MM.1S (cell line): ENCODE results near the gene TMED1.
A peak's percentile ranks its signal among the peaks of the same experiment; 100 is the strongest.

Experiments used
- DNase-seq: peaks from one replicate; pipeline ENCODE4 v3.0.0-alpha.2; 2015
- H2AFZ ChIP-seq: fragments of 300-600 bp; sonication (generic); 2 replicates; pipeline ENCODE4 v1.6.0; 2016; ENCODE audit warnings: antibody characterized with exemption, low read length
- H3F3A ChIP-seq: fragments of 300-600 bp; sonication (generic); 2 replicates; pipeline ENCODE4 v1.6.1; 2016; ENCODE audit warnings: mild to moderate bottlenecking, antibody characterized with exemption, low read length, moderate library complexity, mixed read lengths; ENCODE audit not compliant: insufficient read depth
- H3K27ac ChIP-seq: fragments of 300-600 bp; sonication (generic); 2 replicates; pipeline ENCODE4 v1.5.1; 2016; ENCODE audit warnings: mild to moderate bottlenecking, low read length
- H3K27me3 ChIP-seq: fragments of 300-600 bp; sonication (generic); replicated peaks from 2 replicates; pipeline ENCODE4 v1.6.0; 2016; ENCODE audit warnings: low read length; ENCODE audit not compliant: insufficient read depth
- H3K36me3 ChIP-seq: fragments of 300-600 bp; sonication (generic); replicated peaks from 2 replicates; pipeline ENCODE4 v1.6.1; 2016; ENCODE audit warnings: mild to moderate bottlenecking, low read length, mixed read lengths; ENCODE audit not compliant: insufficient read depth
- H3K4me1 ChIP-seq: fragments of 300-600 bp; sonication (generic); 2 replicates; pipeline ENCODE4 v1.6.1; 2016; ENCODE audit warnings: low read length, mixed read lengths
- H3K4me2 ChIP-seq: fragments of 300-600 bp; sonication (generic); 2 replicates; pipeline ENCODE4 v1.6.0; 2016; ENCODE audit warnings: low read depth, low read length
- H3K4me3 ChIP-seq: fragments of 300-600 bp; sonication (generic); 2 replicates; pipeline ENCODE4 v1.5.1; 2016; ENCODE audit warnings: low read length, mixed read lengths
- H3K79me2 ChIP-seq: fragments of 300-600 bp; sonication (generic); 2 replicates; pipeline ENCODE4 v1.6.1; 2016; ENCODE audit warnings: mixed run types, low read length, mixed read lengths
- H3K9ac ChIP-seq: fragments of 300-600 bp; sonication (generic); 2 replicates; pipeline ENCODE4 v1.6.1; 2016; ENCODE audit warnings: low read length, mixed read lengths
- H3K9me2 ChIP-seq: fragments of 300-600 bp; sonication (generic); replicated peaks from 2 replicates; pipeline ENCODE4 v1.6.1; 2016; ENCODE audit warnings: mild to moderate bottlenecking, low read length, mixed read lengths; ENCODE audit not compliant: insufficient read depth
- H3K9me3 ChIP-seq: fragments of 300-600 bp; sonication (generic); replicated peaks from 2 replicates; pipeline ENCODE4 v1.6.1; 2016; ENCODE audit warnings: mild to moderate bottlenecking, low read length, mixed read lengths; ENCODE audit not compliant: insufficient read depth
- H4K20me1 ChIP-seq: fragments of 300-600 bp; sonication (generic); 2 replicates; pipeline ENCODE4 v1.6.1; 2016; ENCODE audit warnings: mild to moderate bottlenecking, low read length, moderate library complexity, mixed read lengths; ENCODE audit not compliant: insufficient read depth
- EZH2 ChIP-seq: fragments of 300-600 bp; sonication (generic); optimal IDR thresholded peaks from 2 replicates; pipeline ENCODE3; 2017; ENCODE audit warnings: low read depth, mild to moderate bottlenecking, antibody characterized with exemption, low read length, mixed read lengths
- EZH2phosphoT487 ChIP-seq: fragments of 300-600 bp; sonication (generic); IDR thresholded peaks from 2 replicates; pipeline ENCODE4 v1.6.1; 2018; ENCODE audit warnings: antibody characterized with exemption, low read length
- TF ChIP-seq, protein P1 (sequence below): fragments of 300-600 bp; sonication (generic); IDR thresholded peaks from 2 replicates; pipeline ENCODE4 v1.5.1; 2016; ENCODE audit warnings: antibody characterized with exemption, low read length, mixed read lengths

Gene TMED1

DNA sequence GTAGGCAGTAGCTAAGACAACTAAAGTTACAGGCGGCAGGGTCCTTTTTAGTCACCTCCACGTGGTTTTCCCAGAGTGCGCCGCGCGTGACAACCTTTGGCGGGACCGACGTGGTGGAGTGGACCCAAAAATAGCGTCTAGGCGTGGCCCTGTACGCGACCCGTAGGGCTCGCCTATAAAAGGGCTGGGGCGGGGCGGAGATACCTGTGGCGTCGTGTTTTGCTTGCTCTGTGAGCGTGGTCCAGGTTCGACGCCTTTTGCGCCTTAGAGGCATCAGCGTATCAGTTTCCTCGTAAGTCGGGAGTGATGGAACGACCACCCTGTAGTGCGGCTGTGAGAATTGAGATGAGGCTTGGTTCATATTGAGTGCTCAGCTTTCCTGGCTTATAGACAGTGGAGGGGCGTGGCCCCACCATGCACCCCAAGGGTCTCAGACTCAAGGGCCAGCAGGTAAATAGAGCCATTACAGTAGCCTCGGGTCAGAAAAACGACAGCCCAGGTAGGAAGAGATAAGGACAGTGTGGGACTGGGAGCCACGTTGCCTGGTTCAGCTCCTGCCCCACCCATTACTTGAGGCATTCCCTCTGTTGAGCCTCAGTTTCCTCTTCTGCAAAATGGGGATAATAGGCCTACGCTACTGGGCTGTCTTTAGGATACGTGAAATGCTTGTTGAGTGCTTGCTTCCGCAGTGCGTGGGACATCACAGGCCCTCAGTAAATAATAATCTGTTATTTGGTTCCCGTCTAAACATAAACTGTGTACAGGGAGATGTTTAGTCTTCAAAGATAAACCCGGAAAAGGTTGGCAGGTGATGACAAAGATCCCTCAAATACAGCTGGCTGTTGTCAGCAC is 693 bp upstream of the TMED1 start:
- H3K36me3 ChIP-seq = no peaks in the 10 kb centered on the region
- H3K27me3 ChIP-seq = no peaks in the 10 kb centered on the region; the same call in 1 of the 2 replicates
- peak; percentile 88 for DNase-seq
- H3K79me2 ChIP-seq = peaks cover 6% of the 10 kb centered on the region; the same call in 1 of the 2 replicates
- peak overlapping the region; percentile 48 for H3K4me2 ChIP-seq
- peak overlapping the region; percentile 94 for H3K27ac ChIP-seq
- no peaks in the 10 kb centered on the region for H3K9me2 ChIP-seq
- peak overlapping the region; percentile 88 for H3K4me3 ChIP-seq
- H2AFZ ChIP-seq = peak overlapping the region; percentile 64
- 0 out of 2 replicates have a peak, but pooled peaks cover 4% of the 10 kb centered on the region for H3K9me3 ChIP-seq
- TF ChIP-seq, protein P1, sequence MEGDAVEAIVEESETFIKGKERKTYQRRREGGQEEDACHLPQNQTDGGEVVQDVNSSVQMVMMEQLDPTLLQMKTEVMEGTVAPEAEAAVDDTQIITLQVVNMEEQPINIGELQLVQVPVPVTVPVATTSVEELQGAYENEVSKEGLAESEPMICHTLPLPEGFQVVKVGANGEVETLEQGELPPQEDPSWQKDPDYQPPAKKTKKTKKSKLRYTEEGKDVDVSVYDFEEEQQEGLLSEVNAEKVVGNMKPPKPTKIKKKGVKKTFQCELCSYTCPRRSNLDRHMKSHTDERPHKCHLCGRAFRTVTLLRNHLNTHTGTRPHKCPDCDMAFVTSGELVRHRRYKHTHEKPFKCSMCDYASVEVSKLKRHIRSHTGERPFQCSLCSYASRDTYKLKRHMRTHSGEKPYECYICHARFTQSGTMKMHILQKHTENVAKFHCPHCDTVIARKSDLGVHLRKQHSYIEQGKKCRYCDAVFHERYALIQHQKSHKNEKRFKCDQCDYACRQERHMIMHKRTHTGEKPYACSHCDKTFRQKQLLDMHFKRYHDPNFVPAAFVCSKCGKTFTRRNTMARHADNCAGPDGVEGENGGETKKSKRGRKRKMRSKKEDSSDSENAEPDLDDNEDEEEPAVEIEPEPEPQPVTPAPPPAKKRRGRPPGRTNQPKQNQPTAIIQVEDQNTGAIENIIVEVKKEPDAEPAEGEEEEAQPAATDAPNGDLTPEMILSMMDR = no peak
- TF ChIP-seq EZH2phosphoT487 (no peak), EZH2 (no peak)
- H3K4me1 ChIP-seq = peaks cover 12% of the 10 kb centered on the region
- no peaks in the 10 kb centered on the region for H4K20me1 ChIP-seq
- peaks cover 7% of the 10 kb centered on the region; the same call in 1 of the 2 replicates for H3F3A ChIP-seq
- H3K9ac ChIP-seq = peak overlapping the region; percentile 99

DNA sequence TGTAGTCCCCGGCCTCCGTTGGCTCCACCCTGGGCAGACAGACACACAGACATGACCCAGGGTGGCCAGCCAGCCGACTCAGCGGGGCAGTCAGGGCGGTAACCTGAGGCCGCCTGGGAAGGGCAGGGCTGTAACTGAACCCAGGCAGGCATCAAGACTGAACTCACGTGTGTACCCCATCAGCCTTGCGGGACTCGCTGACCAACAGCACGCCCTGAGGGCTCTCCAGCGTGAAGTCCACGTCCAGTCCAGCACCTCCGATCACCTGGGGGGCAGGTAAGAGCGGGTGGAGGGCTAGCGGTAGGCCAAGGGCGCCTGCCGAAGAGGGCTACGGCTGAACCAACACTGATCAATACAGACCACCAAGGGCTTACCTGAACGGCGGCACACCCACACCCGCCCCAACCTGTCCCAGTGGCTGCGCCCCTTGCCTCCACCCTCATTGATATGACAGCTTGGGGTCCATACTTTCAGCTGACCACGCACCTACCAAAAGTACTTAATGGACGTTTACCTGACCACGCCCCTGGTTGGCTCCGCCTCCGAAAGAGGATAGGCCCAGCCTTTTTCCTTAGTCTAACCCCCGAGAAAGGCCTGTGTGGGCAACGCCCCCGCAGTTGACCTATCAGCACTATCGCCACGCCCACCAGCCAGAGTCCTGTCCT is 791 bp downstream of the TMED1 start:
- peak; percentile 99 for DNase-seq
- H2AFZ ChIP-seq = no peak overlapping the region
- H3K27ac ChIP-seq = peak overlapping the region; percentile 94; the same call in 1 of the 2 replicates
- H3K79me2 ChIP-seq = peaks cover 6% of the 10 kb centered on the region; the same call in 1 of the 2 replicates
- no peak overlapping the region for H3K9ac ChIP-seq
- no peaks in the 10 kb centered on the region for H3K36me3 ChIP-seq
- peak overlapping the region; percentile 88; the same call in 1 of the 2 replicates for H3K4me3 ChIP-seq
- peaks cover 12% of the 10 kb centered on the region for H3K4me1 ChIP-seq
- 0 out of 2 replicates have a peak, but pooled peaks cover 4% of the 10 kb centered on the region for H3K9me3 ChIP-seq
- peak overlapping the region; percentile 48; the same call in 1 of the 2 replicates for H3K4me2 ChIP-seq
- H3K27me3 ChIP-seq = no peaks in the 10 kb centered on the region
- peaks cover 7% of the 10 kb centered on the region; the same call in 1 of the 2 replicates for H3F3A ChIP-seq
- TF ChIP-seq, protein P1 = no peak
- no peak for TF ChIP-seq EZH2phosphoT487
- no peak for TF ChIP-seq EZH2
- no peaks in the 10 kb centered on the region for H3K9me2 ChIP-seq
- H4K20me1 ChIP-seq = no peaks in the 10 kb centered on the region

DNA sequence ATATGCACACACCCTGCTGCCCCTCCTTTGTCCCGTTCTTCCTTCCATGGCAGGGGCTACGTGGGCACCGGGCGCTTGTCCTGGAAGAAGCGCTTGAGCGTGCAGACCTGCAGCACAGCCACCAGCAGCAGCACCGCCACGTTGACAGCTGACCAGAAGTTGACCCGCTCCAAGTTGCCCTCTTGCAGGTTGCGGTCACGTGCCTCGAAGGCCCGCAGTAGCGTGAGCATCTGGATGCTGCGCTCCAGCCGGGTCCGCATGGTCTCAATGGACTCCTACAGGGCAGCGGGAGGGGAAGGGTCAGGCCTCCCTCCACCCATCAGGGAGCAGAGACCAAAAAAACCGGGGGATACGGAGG is 3.1 kb downstream of the TMED1 start:
- no peak overlapping the region for H3K27ac ChIP-seq
- no peak overlapping the region for H3K4me2 ChIP-seq
- TF ChIP-seq EZH2 (no peak), EZH2phosphoT487 (no peak)
- TF ChIP-seq, protein P1 = no peak
- H3K4me3 ChIP-seq = no peak overlapping the region
- H3K27me3 ChIP-seq = no peaks in the 10 kb centered on the region
- peaks cover 12% of the 10 kb centered on the region for H3K4me1 ChIP-seq
- H3K79me2 ChIP-seq = peaks cover 6% of the 10 kb centered on the region; the same call in 1 of the 2 replicates
- peaks cover 7% of the 10 kb centered on the region; the same call in 1 of the 2 replicates for H3F3A ChIP-seq
- H3K9ac ChIP-seq = no peak overlapping the region
- H3K9me3 ChIP-seq = 0 out of 2 replicates have a peak, but pooled peaks cover 4% of the 10 kb centered on the region
- no peaks in the 10 kb centered on the region for H4K20me1 ChIP-seq
- no peak overlapping the region for H2AFZ ChIP-seq
- no peak for DNase-seq
- H3K9me2 ChIP-seq = no peaks in the 10 kb centered on the region
- H3K36me3 ChIP-seq = no peaks in the 10 kb centered on the region
